GM19193 (cell line): ENCODE measurements around the gene DPF3.

Source experiments
- POLR2A ChIP-seq: IDR thresholded peaks from 4 replicates; pipeline ENCODE4 v1.6.1; 2011; ENCODE audit not compliant: insufficient read depth, insufficient read length; ENCODE audit errors: extremely low read depth

Gene DPF3

GRCh38 chr14:72730468-72730867, 163.4 kb downstream of the DPF3 start:
- TF ChIP-seq POLR2A, result no peak

GRCh38 chr14:72726444-72726843, 167.5 kb downstream of the DPF3 start:
- TF ChIP-seq POLR2A, result no peak

GRCh38 chr14:72723858-72724530, 169.9 kb downstream of the DPF3 start:
- TF ChIP-seq POLR2A, result no peak

- TF ChIP-seq POLR2A, result no peak
These were observed 171.6 kb downstream of the DPF3 start for GRCh38 chr14:72722201-72722785.

- no peak for TF ChIP-seq POLR2A
These were observed 172.8 kb downstream of the DPF3 start for GRCh38 chr14:72721083-72721482.

GRCh38 chr14:72717220-72717619, 176.7 kb downstream of the DPF3 start:
- no peak for TF ChIP-seq POLR2A

GRCh38 chr14:72716476-72716875, 177.4 kb downstream of the DPF3 start:
- TF ChIP-seq POLR2A, result no peak

GRCh38 chr14:72715850-72716228, 178.1 kb downstream of the DPF3 start:
- TF ChIP-seq POLR2A, result no peak

- no peak for TF ChIP-seq POLR2A
These were observed 178.6 kb downstream of the DPF3 start for GRCh38 chr14:72715215-72715849.

- TF ChIP-seq POLR2A, result no peak
These were observed 179.1 kb downstream of the DPF3 start for GRCh38 chr14:72714871-72715214.

GRCh38 chr14:72714094-72714493, 179.8 kb downstream of the DPF3 start:
- no peak for TF ChIP-seq POLR2A

GRCh38 chr14:72711936-72712335, 182.0 kb downstream of the DPF3 start:
- no peak for TF ChIP-seq POLR2A

GRCh38 chr14:72709916-72710611, 183.8 kb downstream of the DPF3 start:
- TF ChIP-seq POLR2A, result no peak

- no peak for TF ChIP-seq POLR2A
These were observed 185.0 kb downstream of the DPF3 start for GRCh38 chr14:72708708-72709475.

GRCh38 chr14:72708222-72708621, 185.7 kb downstream of the DPF3 start:
- no peak for TF ChIP-seq POLR2A
